D341Med (cell line): Measurements from ENCODE around the gene NKX2-1.
"Not testable (repeated sequence)": the region's sequence is repeated elsewhere in the genome, so short reads cannot be mapped to it uniquely, and the experiment has no call there.

Source experiments
- DNase-seq: peaks from one replicate; pipeline ENCODE4 v3.0.0; 2012; ENCODE audit warnings: low spot score

Gene NKX2-1

GRCh38 chr14:36505892-36506731 lies 13.9 kb downstream of the NKX2-1 start:
- peak; percentile 28 for DNase-seq

- peak; percentile 33 for DNase-seq
Observed at GRCh38 chr14:36505181-36505815, 14.7 kb downstream of the NKX2-1 start.

DNA sequence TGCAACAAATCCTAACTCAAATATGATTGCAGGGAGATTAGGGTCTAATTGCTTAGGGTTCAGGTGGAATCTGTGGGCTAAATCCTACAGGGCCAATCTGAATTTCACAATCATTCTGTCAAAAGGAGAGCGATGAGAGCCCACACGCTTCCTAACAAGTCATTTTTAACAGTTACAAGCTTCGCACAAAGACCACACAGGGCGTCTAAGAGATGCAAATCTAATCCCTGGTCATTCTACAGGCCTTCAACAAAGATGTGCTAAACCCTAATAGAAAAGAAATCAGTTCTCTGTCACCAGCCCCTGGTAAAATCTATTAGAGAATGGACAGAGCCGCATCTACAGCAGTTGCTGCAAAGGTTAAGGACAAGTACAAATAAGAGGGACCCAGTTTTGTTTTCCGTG lies 15.3 kb downstream of the NKX2-1 start:
- DNase-seq: no peak

- DNase-seq: no peak
Observed at GRCh38 chr14:36503771-36504741, 16.0 kb downstream of the NKX2-1 start.

DNA sequence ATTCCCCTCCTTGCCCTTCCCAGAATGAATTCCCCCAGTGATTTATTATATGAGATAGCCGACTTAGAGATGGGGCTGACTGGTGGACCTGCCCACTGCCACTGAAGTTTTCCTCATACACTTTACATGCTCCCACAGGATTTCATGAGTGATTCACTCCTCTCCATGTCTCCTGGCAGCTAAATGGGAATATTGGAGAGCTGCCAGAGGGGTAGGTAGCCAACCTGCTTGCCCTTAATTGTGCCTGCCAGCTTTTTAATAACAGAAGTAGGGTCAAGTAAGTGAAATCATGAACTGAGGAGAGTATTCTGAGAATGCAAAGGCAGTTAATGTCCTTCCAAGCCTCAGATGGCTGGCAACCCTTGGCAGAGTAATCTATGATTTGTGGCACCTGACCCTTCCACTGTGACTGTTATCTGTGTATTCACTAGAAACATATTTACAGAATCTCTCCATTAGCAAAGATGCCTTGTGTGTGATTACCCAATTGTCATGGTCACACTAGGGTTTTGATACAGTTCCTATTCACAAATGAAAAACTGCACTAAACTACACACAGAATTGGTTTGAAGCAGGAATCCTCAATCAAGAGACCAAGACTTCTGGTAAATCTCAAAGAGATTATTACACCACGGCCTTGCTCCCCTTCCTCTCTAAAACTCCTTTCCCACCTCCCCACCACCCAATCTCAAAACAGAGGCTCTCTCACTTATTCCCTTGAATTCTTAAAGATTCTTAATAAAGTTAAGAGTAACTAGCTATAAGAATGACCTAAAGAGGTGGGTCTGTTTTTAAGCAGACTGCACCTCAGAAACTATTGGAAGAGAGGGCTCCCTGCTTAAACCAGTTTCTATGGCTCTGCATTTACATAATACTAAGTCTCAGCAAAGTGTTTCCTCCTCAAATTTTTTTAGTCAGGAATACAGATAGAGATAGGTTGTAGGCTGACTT lies 17.2 kb downstream of the NKX2-1 start:
- DNase-seq: no peak

GRCh38 chr14:36498938-36499337 lies 21.1 kb downstream of the NKX2-1 start:
- DNase-seq: no peak

GRCh38 chr14:36496346-36496745 lies 23.7 kb downstream of the NKX2-1 start:
- DNase-seq: no peak

GRCh38 chr14:36495666-36496065 lies 24.4 kb downstream of the NKX2-1 start:
- no peak for DNase-seq

DNA sequence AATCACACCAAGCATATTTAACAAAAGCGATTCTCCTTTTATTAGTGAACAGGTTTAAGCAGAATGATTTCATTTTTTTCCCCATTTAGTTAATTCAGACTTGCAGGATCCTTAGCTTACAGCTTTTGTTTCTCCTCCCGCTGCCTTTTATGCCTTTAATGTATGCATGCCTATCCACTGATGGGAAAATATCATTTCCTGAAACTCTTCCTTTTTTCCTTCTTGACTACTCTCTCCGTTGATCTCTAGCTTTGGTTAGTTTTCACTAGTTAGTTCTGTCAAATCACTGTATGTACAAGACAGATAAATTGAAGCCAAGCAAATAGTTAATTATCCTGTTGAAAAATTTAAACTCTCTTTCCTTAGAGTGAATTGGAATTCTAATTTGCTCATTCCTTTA lies 26.3 kb downstream of the NKX2-1 start:
- DNase-seq: no peak

DNA sequence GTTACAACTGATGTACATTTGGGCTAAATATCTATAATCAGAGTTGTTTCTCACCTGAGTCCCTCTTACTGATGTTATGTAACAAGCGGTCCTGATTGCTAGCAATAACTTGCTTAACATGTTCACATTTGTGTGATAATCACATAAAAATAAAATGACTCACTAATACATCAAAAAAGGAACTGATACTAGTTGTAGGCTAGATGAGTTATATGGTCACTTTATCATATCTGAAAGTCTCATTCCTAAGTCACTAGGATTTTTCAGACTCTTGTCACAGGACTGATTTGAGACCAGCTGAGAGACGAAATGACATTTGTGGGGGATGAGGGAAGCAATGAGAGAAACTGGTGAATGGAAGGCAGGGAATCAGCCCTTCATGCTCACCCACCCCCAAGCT lies 34.3 kb downstream of the NKX2-1 start:
- DNase-seq: no peak

- no peak for DNase-seq
Observed at GRCh38 chr14:36479344-36479743, 40.7 kb downstream of the NKX2-1 start.

DNA sequence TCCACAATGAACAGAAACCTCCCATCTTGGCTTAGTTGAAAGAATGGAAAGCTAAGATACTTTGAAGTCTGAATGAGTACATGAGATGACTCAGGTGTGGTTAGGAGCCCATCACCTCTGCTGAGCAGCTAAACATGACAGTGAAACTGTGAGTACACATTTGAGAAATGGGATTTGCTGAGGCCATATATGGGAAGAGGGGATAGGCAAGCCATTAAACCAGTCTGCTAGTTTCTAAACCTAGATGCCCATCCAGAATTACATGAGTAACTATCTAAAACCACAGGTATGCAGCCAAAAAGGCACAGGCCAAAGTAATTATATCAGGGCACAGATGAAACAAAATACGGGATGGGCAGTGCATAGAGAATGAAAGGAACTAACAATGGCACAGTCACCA lies 41.2 kb downstream of the NKX2-1 start:
- DNase-seq: no peak

- DNase-seq: no peak
Observed at GRCh38 chr14:36477266-36477665, 42.8 kb downstream of the NKX2-1 start.

GRCh38 chr14:36476061-36476460 lies 44.0 kb downstream of the NKX2-1 start:
- DNase-seq: not testable (repeated sequence)

GRCh38 chr14:36474593-36474992 lies 45.4 kb downstream of the NKX2-1 start:
- no peak for DNase-seq

DNA sequence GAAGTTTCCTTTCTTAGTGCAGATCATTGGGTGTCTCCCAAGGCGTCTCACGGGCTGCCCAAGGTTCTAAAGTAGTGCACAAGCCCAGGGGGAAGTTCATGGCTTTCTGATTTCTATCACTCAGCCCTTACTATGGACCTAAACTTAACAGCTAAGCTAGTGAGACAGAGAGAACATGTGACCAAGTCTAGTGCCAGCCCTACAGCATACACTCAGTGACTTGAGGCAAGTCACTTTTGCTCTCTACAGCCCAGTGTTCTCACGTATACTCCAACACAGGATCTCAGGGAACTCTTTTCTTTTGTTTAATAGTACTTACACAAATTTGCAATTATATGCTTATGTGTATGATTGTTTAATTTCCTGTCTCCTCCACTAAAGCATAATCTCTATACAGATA lies 48.6 kb downstream of the NKX2-1 start:
- DNase-seq: no peak

- DNase-seq: no peak
Observed at GRCh38 chr14:36467332-36467731, 52.7 kb downstream of the NKX2-1 start.
